ENCODE measurements around the gene HPSE.

- TF ChIP-seq SP1 (IDR thresholded peaks at IDR 0.05): no peak
- no peak for TF ChIP-seq BHLHE40 (IDR thresholded peaks at IDR 0.05; ENCODE audit: borderline replicate concordance)
- no peak for TF ChIP-seq FOXM1 (IDR thresholded peaks at IDR 0.05; ENCODE audit: borderline replicate concordance)
- TF ChIP-seq ELF4 (IDR thresholded peaks at IDR 0.05): no peak
Observed at GRCh38 chr4:83316459-83317165, 18.0 kb downstream of the HPSE start.
